OCI-LY1 (cell line): ENCODE data around the gene ATP8A1.
"Not testable (repeated sequence)": the region's sequence is repeated elsewhere in the genome, so short reads cannot be mapped to it uniquely, and the experiment has no call there.

ENCODE experiments used
- H2AFZ ChIP-seq: fragments of 200-600 bp; sonication (generic), shearing (Covaris generic); 2 replicates; pipeline ENCODE4 v1.6.0; 2014; ENCODE audit warnings: antibody characterized with exemption, mild to moderate bottlenecking, low read length
- H3F3A ChIP-seq: fragments of 200-600 bp; sonication (generic), shearing (Covaris generic); 2 replicates; pipeline ENCODE4 v1.6.0; 2014; ENCODE audit warnings: mild to moderate bottlenecking, antibody characterized with exemption, low read length, moderate library complexity; ENCODE audit not compliant: insufficient read depth
- H3K27ac ChIP-seq: fragments of 200-600 bp; sonication (generic); 2 replicates; pipeline ENCODE4 v1.5.1; 2014; ENCODE audit warnings: low read length, mixed run types, mild to moderate bottlenecking, low read depth; ENCODE audit not compliant: poor library complexity, severe bottlenecking
- H3K27me3 ChIP-seq: fragments of 200-600 bp; sonication (generic); 2 replicates; pipeline ENCODE4 v1.6.0; 2014; ENCODE audit warnings: antibody characterized with exemption, mild to moderate bottlenecking, low read length, moderate library complexity; ENCODE audit not compliant: insufficient read depth
- H3K36me3 ChIP-seq: fragments of 200-600 bp; sonication (generic); 2 replicates; pipeline ENCODE4 v1.6.1; 2014; ENCODE audit warnings: mild to moderate bottlenecking, antibody characterized with exemption, low read length, moderate library complexity, mixed read lengths; ENCODE audit not compliant: insufficient read depth
- H3K4me1 ChIP-seq: fragments of 200-600 bp; sonication (generic); 2 replicates; pipeline ENCODE4 v1.5.1; 2014; ENCODE audit warnings: mild to moderate bottlenecking, low read length, moderate library complexity; ENCODE audit not compliant: insufficient read depth, severe bottlenecking
- H3K4me2 ChIP-seq: fragments of 200-600 bp; sonication (generic), shearing (Covaris generic); 2 replicates; pipeline ENCODE4 v1.6.1; 2014; ENCODE audit warnings: low read length
- H3K4me3 ChIP-seq: fragments of 200-600 bp; sonication (generic); 2 replicates; pipeline ENCODE4 v1.5.1; 2014; ENCODE audit warnings: low read length, low read depth, mild to moderate bottlenecking, mixed read lengths; ENCODE audit not compliant: poor library complexity, severe bottlenecking
- H3K79me2 ChIP-seq: fragments of 200-600 bp; shearing (Covaris generic); 2 replicates; pipeline ENCODE4 v1.6.1; 2016; ENCODE audit warnings: mixed run types, low read length, mixed read lengths; ENCODE audit not compliant: insufficient read depth
- H3K9ac ChIP-seq: fragments of 200-600 bp; sonication (generic), shearing (Covaris generic); 2 replicates; pipeline ENCODE4 v1.6.1; 2014; ENCODE audit warnings: mild to moderate bottlenecking, low read length, mixed read lengths
- H3K9me2 ChIP-seq: fragments of 200-600 bp; sonication (generic), shearing (Covaris generic); 2 replicates; pipeline ENCODE4 v1.6.1; 2014; ENCODE audit warnings: low read depth, mild to moderate bottlenecking, low read length, mixed read lengths
- H3K9me3 ChIP-seq: fragments of 200-600 bp; shearing (Covaris generic); 2 replicates; pipeline ENCODE4 v1.6.1; 2014; ENCODE audit warnings: low read length, mixed read lengths
- H4K20me1 ChIP-seq: fragments of 200-600 bp; sonication (generic), shearing (Covaris generic); 2 replicates; pipeline ENCODE4 v1.6.0; 2016; ENCODE audit warnings: mild to moderate bottlenecking, low read length; ENCODE audit not compliant: insufficient read depth
- CTCF ChIP-seq: fragments of 200-600 bp; sonication (generic), shearing (Covaris generic); IDR thresholded peaks from 2 replicates; pipeline ENCODE4 v1.5.1; 2017; ENCODE audit warnings: mild to moderate bottlenecking, antibody characterized with exemption, low read length, moderate library complexity, mixed read lengths
- EZH2 ChIP-seq: fragments of 200-600 bp; sonication (generic), shearing (Covaris generic); IDR thresholded peaks from 2 replicates; pipeline ENCODE4 v1.8.0; 2017; ENCODE audit warnings: borderline replicate concordance, mixed run types, mild to moderate bottlenecking, antibody characterized with exemption, low read length, moderate library complexity, mixed read lengths

The ATP8A1 gene

GRCh38 chr4:42702895-42703294 is 46.0 kb upstream of the ATP8A1 start:
- Histone ChIP-seq H3K9ac (no peak overlapping the region), H3F3A (no peaks in the 10 kb centered on the region), H3K4me3 (no peak overlapping the region), H3K36me3 (no peaks in the 10 kb centered on the region), H3K79me2 (no peaks in the 10 kb centered on the region), H3K9me2 (no peaks in the 10 kb centered on the region), H2AFZ (no peak overlapping the region), H3K27ac (no peak overlapping the region), H4K20me1 (no peaks in the 10 kb centered on the region), H3K4me2 (no peak overlapping the region), H3K4me1 (no peaks in the 10 kb centered on the region), H3K9me3 (no peaks in the 10 kb centered on the region), H3K27me3 (no peaks in the 10 kb centered on the region)
- TF ChIP-seq CTCF, result no peak
- no peak for TF ChIP-seq EZH2

DNA sequence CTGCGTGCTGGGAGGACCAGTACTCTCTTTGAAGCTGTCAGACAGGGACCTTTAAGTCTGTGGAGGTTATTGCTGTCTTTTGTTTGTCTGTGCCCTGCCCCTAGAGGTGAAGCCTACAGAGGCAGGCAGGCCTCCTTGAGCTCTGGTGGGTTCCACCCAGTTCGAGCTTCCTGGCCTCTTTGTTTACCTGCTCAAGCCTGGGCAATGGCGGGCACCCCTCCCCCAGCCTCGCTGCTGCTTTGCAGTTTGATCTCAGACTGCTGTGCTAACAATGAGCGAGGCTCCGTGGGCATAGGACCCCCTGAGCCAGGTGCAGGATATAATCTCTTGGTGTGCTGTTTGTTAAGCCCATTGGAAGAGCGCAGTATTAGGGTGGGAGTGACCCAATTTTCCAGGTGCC is 44.9 kb upstream of the ATP8A1 start:
- not testable (repeated sequence) for H3K9me3 ChIP-seq, H2AFZ ChIP-seq, H4K20me1 ChIP-seq, H3K79me2 ChIP-seq, H3K9ac ChIP-seq, H3K27me3 ChIP-seq, H3K27ac ChIP-seq, H3K4me1 ChIP-seq, H3K9me2 ChIP-seq, H3K4me2 ChIP-seq, H3K36me3 ChIP-seq, H3F3A ChIP-seq, H3K4me3 ChIP-seq

- no peaks in the 10 kb centered on the region for H3K4me1 ChIP-seq
- no peaks in the 10 kb centered on the region for H4K20me1 ChIP-seq
- H3K4me2 ChIP-seq, result no peak overlapping the region
- H3K27me3 ChIP-seq, result no peaks in the 10 kb centered on the region
- no peak overlapping the region for H3K27ac ChIP-seq
- no peaks in the 10 kb centered on the region for H3K9me3 ChIP-seq
- H3K9me2 ChIP-seq, result no peaks in the 10 kb centered on the region
- no peaks in the 10 kb centered on the region for H3F3A ChIP-seq
- H3K9ac ChIP-seq, result no peak overlapping the region
- TF ChIP-seq EZH2, result no peak
- TF ChIP-seq CTCF, result no peak
- H3K79me2 ChIP-seq, result no peaks in the 10 kb centered on the region; the same call in 1 of the 2 replicates
- no peak overlapping the region for H3K4me3 ChIP-seq
- H3K36me3 ChIP-seq, result no peaks in the 10 kb centered on the region
- H2AFZ ChIP-seq, result no peak overlapping the region
Measured at GRCh38 chr4:42690537-42690936, 33.6 kb upstream of the ATP8A1 start.

DNA sequence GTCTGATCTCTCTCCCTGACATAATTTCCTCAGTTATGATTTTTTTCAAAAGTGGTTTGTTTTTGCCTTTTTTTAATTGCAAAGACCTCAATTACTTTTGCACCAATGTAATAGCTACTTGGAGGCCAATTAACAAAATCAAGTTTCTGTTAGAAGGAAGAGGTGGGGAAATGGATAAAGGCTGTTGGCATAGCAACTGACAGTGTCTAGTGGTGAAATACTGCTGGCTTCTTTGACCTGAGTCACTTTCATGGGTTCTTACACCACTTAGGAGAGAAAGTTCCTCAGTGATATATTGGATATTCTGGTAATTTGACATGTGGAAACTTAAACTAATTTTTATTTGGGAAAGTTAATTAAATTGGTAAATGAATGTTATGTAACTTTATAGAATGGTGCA is 26.5 kb upstream of the ATP8A1 start:
- H3K9me2 ChIP-seq, result no peaks in the 10 kb centered on the region
- no peak overlapping the region for H3K4me2 ChIP-seq
- H3K4me3 ChIP-seq, result no peak overlapping the region
- peaks cover 6% of the 10 kb centered on the region for H3K4me1 ChIP-seq
- no peak for TF ChIP-seq CTCF
- no peak for TF ChIP-seq EZH2
- no peaks in the 10 kb centered on the region for H3F3A ChIP-seq
- no peaks in the 10 kb centered on the region; the same call in 1 of the 2 replicates for H3K79me2 ChIP-seq
- no peak overlapping the region for H3K27ac ChIP-seq
- H3K27me3 ChIP-seq, result no peaks in the 10 kb centered on the region
- no peak overlapping the region for H3K9ac ChIP-seq
- no peak overlapping the region for H2AFZ ChIP-seq
- no peaks in the 10 kb centered on the region for H3K9me3 ChIP-seq
- no peaks in the 10 kb centered on the region for H4K20me1 ChIP-seq
- H3K36me3 ChIP-seq, result no peaks in the 10 kb centered on the region
